Gastrocnemius medialis (tissue), 4 donors: ENCODE results near the gene ASIC4. TPM values are rescaled to one million over a fixed set of nuclear protein-coding genes. Genes with fewer than 3 reads are reported as not detected.

Source experiments
- ATAC-seq, 2 donors: fragments of 150-250 bp; one replicate each; pipeline ENCODE4 v1.9.1; 2016
- DNase-seq, 2 donors: peaks; one replicate each; pipeline ENCODE4 v3.0.0-alpha.2; 2019
- H3K27ac ChIP-seq, 4 donors: fragments of 200-600 bp; sonication (generic); 1 replicate in 1 of 4; 2 replicates in 3 of 4; pipeline ENCODE4 v1.5.1; 2016 to 2018; ENCODE audit warnings: mild to moderate bottlenecking in 2 of 4, moderate library complexity in 1 of 4
- H3K27me3 ChIP-seq, 3 donors: fragments of 200-600 bp; sonication (generic) in 2 of 3; 1 replicate in 1 of 3; 2 replicates in 2 of 3; pipeline versions ENCODE4 v1.5.1 to v1.6.0; 2016 to 2019; ENCODE audit warnings: mild to moderate bottlenecking in 1 of 3, moderate library complexity in 1 of 3
- H3K36me3 ChIP-seq, 2 donors: fragments of 200-600 bp; sonication (generic) in 1 of 2; one replicate each; pipeline ENCODE4 v1.5.1; 2017 to 2018
- H3K4me1 ChIP-seq, 2 donors: fragments of 200-600 bp; sonication (generic) in 1 of 2; one replicate each; pipeline ENCODE4 v1.5.1; 2016 to 2017; ENCODE audit warnings: mild to moderate bottlenecking in 2 of 2
- H3K4me3 ChIP-seq, 4 donors: fragments of 200-600 bp; sonication (generic) in 3 of 4; 1 replicate in 1 of 4; 2 replicates in 3 of 4; pipeline ENCODE4 v1.5.1; 2016 to 2019; ENCODE audit warnings: mild to moderate bottlenecking in 2 of 4
- H3K9me3 ChIP-seq, 3 donors: fragments of 200-600 bp; sonication (generic) in 2 of 3; 1 replicate in 1 of 3; 2 replicates in 2 of 3; pipeline ENCODE4 v1.5.1; 2016 to 2019
- CTCF ChIP-seq, 5 experiments: fragments of 450-650 bp in 3 of 5; fragments of 200-600 bp in 2 of 5; sonication (generic) in 2 of 5; IDR thresholded peaks in 4 of 5; conservative IDR thresholded peaks in 1 of 5; 1 replicate in 4 of 5; 2 replicates in 1 of 5; pipeline ENCODE4 v1.5.1; 2016 to 2019; ENCODE audit warnings: antibody characterized with exemption in 5 of 5, mild to moderate bottlenecking in 3 of 5, moderate library complexity in 3 of 5
- POLR2A ChIP-seq, 2 donors: fragments of 450-650 bp; IDR thresholded peaks; one replicate each; pipeline ENCODE4 v1.6.1; 2017; ENCODE audit warnings: antibody characterized with exemption in 2 of 2, mild to moderate bottlenecking in 2 of 2, moderate library complexity in 2 of 2
- in situ Hi-C, 4 donors: fragments of 200-750 bp; cut with MboI; loops; one replicate each; pipeline versions ENCODE4 v1.15.0 to v1.8.0; 2017; ENCODE audit warnings: low sequenced_read_pairs in 4 of 4
- intact Hi-C: fragments of 100-400 bp; cut with DNase I; formaldehyde crosslinking; loops from one replicate; pipeline ENCODE4 v1.15.1; 2023; ENCODE audit warnings: low total_unique reads
- total RNA-seq, 4 donors: library from RNA; depleted of rRNA; stranded (reverse); fragments of >200 nt; gene quantifications; one replicate each; pipeline versions ENCODE4 v1.1.0 to v1.2.3, GENCODE V29; 2016

The ASIC4 gene
- total RNA-seq, 4 donors from 2014 or later = 0.11 TPM; not detected in 3

GRCh38 chr2:219498280-219499057, 15.8 kb upstream of the ASIC4 start, which contains the start of gene GMPPA:
Gene GMPPA (plus strand): TSS chr2:219498891. CDS start chr2:219499976, 1,085 bp downstream.
- intact Hi-C loops (loop anchor here (1.0 to 10.0 kb wide), 6 partner anchors 38 to 334 kb away; partner anchors contain the start of genes ANKZF1, ATG9A, NHEJ1 and STK11IP), in situ Hi-C loops (no loop called here)
- TF ChIP-seq CTCF (IDR thresholded peaks at IDR 0.05 in 4 of 5, conservative IDR thresholded peaks at IDR 0.05 in 1 of 5) (peak in 1 of 5 experiments; percentile 25), POLR2A (IDR thresholded peaks at IDR 0.05) (peak; percentile 83 to 89)
- Histone ChIP-seq H3K27me3 (no peaks in the 10 kb centered on the region), H3K9me3 (no peaks in the 10 kb centered on the region), H3K4me1 (peaks cover 39 to 46% of the 10 kb centered on the region in 2 donors), H3K27ac (peak within 1 kb of the TSS; percentile 91 to 100 (median 96)), H3K4me3 (peak within 1 kb of the TSS; percentile 66 to 87 (median 74)), H3K36me3 (peaks cover 0 to 19% of the 10 kb centered on the region in 2 donors)
- ATAC-seq = peak; percentile 82 to 88
- peak; percentile 97 to 98 for DNase-seq

GRCh38 chr2:219499058-219499307, 15.3 kb upstream of the ASIC4 start:
- peaks cover 39 to 46% of the 10 kb centered on the region in 2 donors for H3K4me1 ChIP-seq
- DNase-seq = no peak

GRCh38 chr2:219499555-219499954, 14.7 kb upstream of the ASIC4 start:
- Histone ChIP-seq H3K36me3 (peaks cover 0 to 30% of the 10 kb centered on the region in 2 donors), H3K9me3 (no peaks in the 10 kb centered on the region), H3K4me3 (peak overlapping the region in 3 of 4 donors; percentile 66 to 87 (median 70)), H3K27me3 (no peaks in the 10 kb centered on the region), H3K27ac (peak overlapping the region; percentile 91 to 100 (median 96)), H3K4me1 (peaks cover 39 to 46% of the 10 kb centered on the region in 2 donors)
- TF ChIP-seq CTCF (IDR thresholded peaks at IDR 0.05 in 4 of 5, conservative IDR thresholded peaks at IDR 0.05 in 1 of 5) = no peak
- TF ChIP-seq POLR2A (IDR thresholded peaks at IDR 0.05) = no peak
- in situ Hi-C loops (no loop called here), intact Hi-C loops (loop anchor here (2.0 to 10.0 kb wide), 4 partner anchors 98 to 335 kb away; partner anchors contain the start of genes ANKZF1, ATG9A, NHEJ1 and STK11IP)
- DNase-seq = no peak
- ATAC-seq = no peak

More at GRCh38 chr2:219499058-219499307, 15.3 kb upstream of the ASIC4 start:
- TF ChIP-seq POLR2A (IDR thresholded peaks at IDR 0.05) = no peak
- TF ChIP-seq CTCF (IDR thresholded peaks at IDR 0.05 in 4 of 5, conservative IDR thresholded peaks at IDR 0.05 in 1 of 5) = no peak
- no peaks in the 10 kb centered on the region for H3K9me3 ChIP-seq
- no peak for ATAC-seq
- no peaks in the 10 kb centered on the region for H3K27me3 ChIP-seq
- peak overlapping the region; percentile 91 to 100 (median 96) for H3K27ac ChIP-seq
- intact Hi-C loops (loop anchor here (2.0 to 10.0 kb wide), 4 partner anchors 98 to 334 kb away; partner anchors contain the start of genes ANKZF1, ATG9A, NHEJ1 and STK11IP), in situ Hi-C loops (no loop called here)
- peak overlapping the region; percentile 66 to 87 (median 74) for H3K4me3 ChIP-seq
- peaks cover 0 to 24% of the 10 kb centered on the region in 2 donors for H3K36me3 ChIP-seq

GRCh38 chr2:219500135-219500534, 14.1 kb upstream of the ASIC4 start:
- DNase-seq = no peak

More at GRCh38 chr2:219500135-219500534, 14.1 kb upstream of the ASIC4 start:
- TF ChIP-seq POLR2A (IDR thresholded peaks at IDR 0.05) (no peak), CTCF (IDR thresholded peaks at IDR 0.05 in 4 of 5, conservative IDR thresholded peaks at IDR 0.05 in 1 of 5) (no peak)
- no peak for ATAC-seq
- in situ Hi-C loops = no loop called here
- H3K9me3 ChIP-seq = no peaks in the 10 kb centered on the region
- H3K27ac ChIP-seq = no peak overlapping the region
- H3K4me3 ChIP-seq = no peak overlapping the region
- H3K4me1 ChIP-seq = peaks cover 36 to 43% of the 10 kb centered on the region in 2 donors
- intact Hi-C loops = no loop called here
- H3K27me3 ChIP-seq = no peaks in the 10 kb centered on the region
- peaks cover 0 to 35% of the 10 kb centered on the region in 2 donors for H3K36me3 ChIP-seq
